Measurements from ENCODE around the gene PDX1.

PDX1 gene

DNA sequence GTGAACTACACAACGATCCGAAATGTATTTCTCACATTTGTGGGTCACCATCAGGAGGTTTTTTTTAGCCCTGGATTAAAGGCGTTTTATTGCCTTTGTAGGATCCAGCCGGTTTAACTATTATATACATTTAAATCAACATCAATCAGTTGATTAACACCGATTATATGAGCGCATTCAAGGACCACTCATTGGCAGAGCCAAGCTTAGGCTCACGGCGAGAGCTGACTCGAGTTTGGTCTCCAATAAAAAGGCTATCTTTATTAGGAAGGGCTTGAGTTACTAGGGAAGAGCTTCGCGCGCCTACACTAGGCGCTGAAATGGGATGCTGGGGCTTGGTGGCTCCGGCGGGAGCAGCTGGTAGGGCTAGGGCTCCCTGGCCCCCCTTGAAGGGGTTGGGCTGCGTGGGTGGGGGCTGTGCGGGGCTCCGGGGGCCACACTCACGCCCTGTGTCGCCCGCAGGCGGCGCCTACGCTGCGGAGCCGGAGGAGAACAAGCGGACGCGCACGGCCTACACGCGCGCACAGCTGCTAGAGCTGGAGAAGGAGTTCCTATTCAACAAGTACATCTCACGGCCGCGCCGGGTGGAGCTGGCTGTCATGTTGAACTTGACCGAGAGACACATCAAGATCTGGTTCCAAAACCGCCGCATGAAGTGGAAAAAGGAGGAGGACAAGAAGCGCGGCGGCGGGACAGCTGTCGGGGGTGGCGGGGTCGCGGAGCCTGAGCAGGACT lies 4.2 kb downstream of the PDX1 start:
- TF ChIP-seq ZFP30 (CRISPR knock-in tag; IDR thresholded peaks at IDR 0.05): no peak
- TF ChIP-seq, protein P1, sequence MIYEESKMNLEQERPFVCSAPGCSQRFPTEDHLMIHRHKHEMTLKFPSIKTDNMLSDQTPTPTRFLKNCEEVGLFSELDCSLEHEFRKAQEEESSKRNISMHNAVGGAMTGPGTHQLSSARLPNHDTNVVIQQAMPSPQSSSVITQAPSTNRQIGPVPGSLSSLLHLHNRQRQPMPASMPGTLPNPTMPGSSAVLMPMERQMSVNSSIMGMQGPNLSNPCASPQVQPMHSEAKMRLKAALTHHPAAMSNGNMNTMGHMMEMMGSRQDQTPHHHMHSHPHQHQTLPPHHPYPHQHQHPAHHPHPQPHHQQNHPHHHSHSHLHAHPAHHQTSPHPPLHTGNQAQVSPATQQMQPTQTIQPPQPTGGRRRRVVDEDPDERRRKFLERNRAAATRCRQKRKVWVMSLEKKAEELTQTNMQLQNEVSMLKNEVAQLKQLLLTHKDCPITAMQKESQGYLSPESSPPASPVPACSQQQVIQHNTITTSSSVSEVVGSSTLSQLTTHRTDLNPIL (CRISPR knock-in tag; IDR thresholded peaks at IDR 0.05; ENCODE audit: low read depth): no peak
- no peak for TF ChIP-seq ZC3H10 (CRISPR knock-in tag; IDR thresholded peaks at IDR 0.05)
- no peak for TF ChIP-seq GLIS3 (CRISPR knock-in tag; IDR thresholded peaks at IDR 0.05)
- TF ChIP-seq, protein P2, sequence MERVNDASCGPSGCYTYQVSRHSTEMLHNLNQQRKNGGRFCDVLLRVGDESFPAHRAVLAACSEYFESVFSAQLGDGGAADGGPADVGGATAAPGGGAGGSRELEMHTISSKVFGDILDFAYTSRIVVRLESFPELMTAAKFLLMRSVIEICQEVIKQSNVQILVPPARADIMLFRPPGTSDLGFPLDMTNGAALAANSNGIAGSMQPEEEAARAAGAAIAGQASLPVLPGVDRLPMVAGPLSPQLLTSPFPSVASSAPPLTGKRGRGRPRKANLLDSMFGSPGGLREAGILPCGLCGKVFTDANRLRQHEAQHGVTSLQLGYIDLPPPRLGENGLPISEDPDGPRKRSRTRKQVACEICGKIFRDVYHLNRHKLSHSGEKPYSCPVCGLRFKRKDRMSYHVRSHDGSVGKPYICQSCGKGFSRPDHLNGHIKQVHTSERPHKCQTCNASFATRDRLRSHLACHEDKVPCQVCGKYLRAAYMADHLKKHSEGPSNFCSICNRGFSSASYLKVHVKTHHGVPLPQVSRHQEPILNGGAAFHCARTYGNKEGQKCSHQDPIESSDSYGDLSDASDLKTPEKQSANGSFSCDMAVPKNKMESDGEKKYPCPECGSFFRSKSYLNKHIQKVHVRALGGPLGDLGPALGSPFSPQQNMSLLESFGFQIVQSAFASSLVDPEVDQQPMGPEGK (CRISPR knock-in tag; IDR thresholded peaks at IDR 0.05; ENCODE audit: borderline replicate concordance): no peak
- no peak for TF ChIP-seq ZNF70 (CRISPR knock-in tag; IDR thresholded peaks at IDR 0.05)
- no peak for TF ChIP-seq ARNTL (CRISPR knock-in tag; IDR thresholded peaks at IDR 0.05; ENCODE audit: borderline replicate concordance, low read depth)
- TF ChIP-seq, protein P3, sequence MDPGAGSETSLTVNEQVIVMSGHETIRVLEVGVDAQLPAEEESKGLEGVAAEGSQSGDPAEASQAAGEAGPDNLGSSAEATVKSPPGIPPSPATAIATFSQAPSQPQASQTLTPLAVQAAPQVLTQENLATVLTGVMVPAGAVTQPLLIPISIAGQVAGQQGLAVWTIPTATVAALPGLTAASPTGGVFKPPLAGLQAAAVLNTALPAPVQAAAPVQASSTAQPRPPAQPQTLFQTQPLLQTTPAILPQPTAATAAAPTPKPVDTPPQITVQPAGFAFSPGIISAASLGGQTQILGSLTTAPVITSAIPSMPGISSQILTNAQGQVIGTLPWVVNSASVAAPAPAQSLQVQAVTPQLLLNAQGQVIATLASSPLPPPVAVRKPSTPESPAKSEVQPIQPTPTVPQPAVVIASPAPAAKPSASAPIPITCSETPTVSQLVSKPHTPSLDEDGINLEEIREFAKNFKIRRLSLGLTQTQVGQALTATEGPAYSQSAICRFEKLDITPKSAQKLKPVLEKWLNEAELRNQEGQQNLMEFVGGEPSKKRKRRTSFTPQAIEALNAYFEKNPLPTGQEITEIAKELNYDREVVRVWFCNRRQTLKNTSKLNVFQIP (CRISPR knock-in tag; IDR thresholded peaks at IDR 0.05; ENCODE audit: borderline replicate concordance, low read depth): no peak
- no peak for TF ChIP-seq ZFP3 (CRISPR knock-in tag; IDR thresholded peaks at IDR 0.05)
- no peak for TF ChIP-seq TCF4 (CRISPR knock-in tag; IDR thresholded peaks at IDR 0.05; ENCODE audit: borderline replicate concordance)
- TF ChIP-seq ISL1 (CRISPR knock-in tag; IDR thresholded peaks at IDR 0.05): no peak
- TF ChIP-seq, protein P4, sequence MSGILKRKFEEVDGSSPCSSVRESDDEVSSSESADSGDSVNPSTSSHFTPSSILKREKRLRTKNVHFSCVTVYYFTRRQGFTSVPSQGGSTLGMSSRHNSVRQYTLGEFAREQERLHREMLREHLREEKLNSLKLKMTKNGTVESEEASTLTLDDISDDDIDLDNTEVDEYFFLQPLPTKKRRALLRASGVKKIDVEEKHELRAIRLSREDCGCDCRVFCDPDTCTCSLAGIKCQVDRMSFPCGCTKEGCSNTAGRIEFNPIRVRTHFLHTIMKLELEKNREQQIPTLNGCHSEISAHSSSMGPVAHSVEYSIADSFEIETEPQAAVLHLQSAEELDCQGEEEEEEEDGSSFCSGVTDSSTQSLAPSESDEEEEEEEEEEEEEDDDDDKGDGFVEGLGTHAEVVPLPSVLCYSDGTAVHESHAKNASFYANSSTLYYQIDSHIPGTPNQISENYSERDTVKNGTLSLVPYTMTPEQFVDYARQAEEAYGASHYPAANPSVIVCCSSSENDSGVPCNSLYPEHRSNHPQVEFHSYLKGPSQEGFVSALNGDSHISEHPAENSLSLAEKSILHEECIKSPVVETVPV (CRISPR knock-in tag; IDR thresholded peaks at IDR 0.05): no peak
- TF ChIP-seq, protein P5, sequence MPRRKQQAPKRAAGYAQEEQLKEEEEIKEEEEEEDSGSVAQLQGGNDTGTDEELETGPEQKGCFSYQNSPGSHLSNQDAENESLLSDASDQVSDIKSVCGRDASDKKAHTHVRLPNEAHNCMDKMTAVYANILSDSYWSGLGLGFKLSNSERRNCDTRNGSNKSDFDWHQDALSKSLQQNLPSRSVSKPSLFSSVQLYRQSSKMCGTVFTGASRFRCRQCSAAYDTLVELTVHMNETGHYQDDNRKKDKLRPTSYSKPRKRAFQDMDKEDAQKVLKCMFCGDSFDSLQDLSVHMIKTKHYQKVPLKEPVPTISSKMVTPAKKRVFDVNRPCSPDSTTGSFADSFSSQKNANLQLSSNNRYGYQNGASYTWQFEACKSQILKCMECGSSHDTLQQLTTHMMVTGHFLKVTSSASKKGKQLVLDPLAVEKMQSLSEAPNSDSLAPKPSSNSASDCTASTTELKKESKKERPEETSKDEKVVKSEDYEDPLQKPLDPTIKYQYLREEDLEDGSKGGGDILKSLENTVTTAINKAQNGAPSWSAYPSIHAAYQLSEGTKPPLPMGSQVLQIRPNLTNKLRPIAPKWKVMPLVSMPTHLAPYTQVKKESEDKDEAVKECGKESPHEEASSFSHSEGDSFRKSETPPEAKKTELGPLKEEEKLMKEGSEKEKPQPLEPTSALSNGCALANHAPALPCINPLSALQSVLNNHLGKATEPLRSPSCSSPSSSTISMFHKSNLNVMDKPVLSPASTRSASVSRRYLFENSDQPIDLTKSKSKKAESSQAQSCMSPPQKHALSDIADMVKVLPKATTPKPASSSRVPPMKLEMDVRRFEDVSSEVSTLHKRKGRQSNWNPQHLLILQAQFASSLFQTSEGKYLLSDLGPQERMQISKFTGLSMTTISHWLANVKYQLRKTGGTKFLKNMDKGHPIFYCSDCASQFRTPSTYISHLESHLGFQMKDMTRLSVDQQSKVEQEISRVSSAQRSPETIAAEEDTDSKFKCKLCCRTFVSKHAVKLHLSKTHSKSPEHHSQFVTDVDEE (CRISPR knock-in tag; IDR thresholded peaks at IDR 0.05): no peak

DNA sequence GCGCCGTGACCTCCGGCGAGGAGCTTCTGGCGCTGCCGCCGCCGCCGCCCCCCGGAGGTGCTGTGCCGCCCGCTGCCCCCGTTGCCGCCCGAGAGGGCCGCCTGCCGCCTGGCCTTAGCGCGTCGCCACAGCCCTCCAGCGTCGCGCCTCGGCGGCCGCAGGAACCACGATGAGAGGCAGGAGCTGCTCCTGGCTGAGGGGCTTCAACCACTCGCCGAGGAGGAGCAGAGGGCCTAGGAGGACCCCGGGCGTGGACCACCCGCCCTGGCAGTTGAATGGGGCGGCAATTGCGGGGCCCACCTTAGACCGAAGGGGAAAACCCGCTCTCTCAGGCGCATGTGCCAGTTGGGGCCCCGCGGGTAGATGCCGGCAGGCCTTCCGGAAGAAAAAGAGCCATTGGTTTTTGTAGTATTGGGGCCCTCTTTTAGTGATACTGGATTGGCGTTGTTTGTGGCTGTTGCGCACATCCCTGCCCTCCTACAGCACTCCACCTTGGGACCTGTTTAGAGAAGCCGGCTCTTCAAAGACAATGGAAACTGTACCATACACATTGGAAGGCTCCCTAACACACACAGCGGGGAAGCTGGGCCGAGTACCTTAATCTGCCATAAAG lies 4.8 kb downstream of the PDX1 start:
- no peak for TF ChIP-seq ZC3H10 (CRISPR knock-in tag; IDR thresholded peaks at IDR 0.05)
- no peak for TF ChIP-seq ISL1 (CRISPR knock-in tag; IDR thresholded peaks at IDR 0.05)
- TF ChIP-seq RARB (CRISPR knock-in tag; IDR thresholded peaks at IDR 0.05): no peak
- TF ChIP-seq TOX (CRISPR knock-in tag; IDR thresholded peaks at IDR 0.05; ENCODE audit: borderline replicate concordance): no peak
- TF ChIP-seq BACH2 (CRISPR knock-in tag; IDR thresholded peaks at IDR 0.05; ENCODE audit: borderline replicate concordance): no peak
- no peak for TF ChIP-seq GLIS3 (CRISPR knock-in tag; IDR thresholded peaks at IDR 0.05)
- ATAC-seq: no peak

More for the DNA sequence above, 4.2 kb downstream of the PDX1 start:
- no peak for ATAC-seq

DNA sequence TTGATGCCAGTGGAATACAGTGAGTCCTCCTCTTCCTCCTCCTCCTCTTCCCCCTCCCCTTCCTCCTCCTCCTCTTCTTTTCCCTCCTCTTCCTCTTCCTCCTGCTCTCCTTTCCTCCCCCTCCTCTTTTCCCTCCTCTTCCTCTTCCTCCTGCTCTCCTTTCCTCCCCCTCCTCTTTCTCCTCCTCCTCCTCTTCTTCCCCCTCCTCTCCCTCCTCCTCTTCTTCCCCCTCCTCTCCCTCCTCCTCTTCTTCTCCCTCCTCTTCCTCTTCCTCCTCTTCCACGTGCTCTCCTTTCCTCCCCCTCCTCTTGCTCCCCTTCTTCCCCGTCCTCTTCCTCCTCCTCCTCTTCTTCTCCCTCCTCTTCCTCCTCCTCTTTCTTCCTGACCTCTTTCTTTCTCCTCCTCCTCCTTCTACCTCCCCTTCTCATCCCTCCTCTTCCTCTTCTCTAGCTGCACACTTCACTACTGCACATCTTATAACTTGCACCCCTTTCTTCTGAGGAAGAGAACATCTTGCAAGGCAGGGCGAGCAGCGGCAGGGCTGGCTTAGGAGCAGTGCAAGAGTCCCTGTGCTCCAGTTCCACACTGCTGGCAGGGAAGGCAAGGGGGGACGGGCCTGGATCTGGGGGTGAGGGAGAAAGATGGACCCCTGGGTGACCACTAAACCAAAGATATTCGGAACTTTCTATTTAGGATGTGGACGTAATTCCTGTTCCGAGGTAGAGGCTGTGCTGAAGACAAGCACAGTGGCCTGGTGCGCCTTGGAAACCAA lies 5.6 kb downstream of the PDX1 start:
- TF ChIP-seq TOX (CRISPR knock-in tag; IDR thresholded peaks at IDR 0.05; ENCODE audit: borderline replicate concordance) (no peak), RARB (CRISPR knock-in tag; IDR thresholded peaks at IDR 0.05) (no peak), ZFP3 (CRISPR knock-in tag; IDR thresholded peaks at IDR 0.05) (no peak)
- TF ChIP-seq, protein P1 (CRISPR knock-in tag; IDR thresholded peaks at IDR 0.05; ENCODE audit: low read depth): no peak
- no peak for ATAC-seq

Measured in SK-N-SH treated with all-trans-retinoic acid at 6 μM for 48 hours (cell line).